GM12878 (cell line): Measurements from ENCODE around the gene PSMD1. TPM values are rescaled to one million over a fixed set of nuclear protein-coding genes. Genes with fewer than 3 reads are reported as not detected.

ENCODE experiments used
- ATAC-seq: fragments of 200-7000 bp; cut with Tn5 transposase; 3 replicates; pipeline ENCODE4 v1.9.1; 2020; ENCODE audit warnings: mild to moderate bottlenecking, moderate library complexity
- BruUV-seq: library from RNA; stranded (reverse); fragments of 400-500 nt; replicated peaks from 2 replicates; lab custom pipeline; 2021; lab: Mats Ljungman, UMichigan
- CTCF ChIA-PET: fragments of 300-600 bp; sonication (Branson Sonifier 250); formaldehyde crosslinking; extraction: SDS; loops from one replicate; lab custom pipeline; 2021; ENCODE audit warnings: inconsistent platforms; lab: Yijun Ruan, JAX
- POLR2A ChIA-PET: fragments of 350-600 bp; formaldehyde crosslinking; extraction: SDS; loops from one replicate; lab custom pipeline; 2021; ENCODE audit warnings: inconsistent platforms; lab: Charles Lee
- RAD21 ChIA-PET: fragments of 300-600 bp; sonication (Branson Sonifier 250); formaldehyde crosslinking; loops from one replicate; lab custom pipeline; 2023; ENCODE audit warnings: antibody characterized with exemption; ENCODE audit not compliant: unreplicated experiment; lab: Charles Lee
- SMC1A ChIA-PET: fragments of 300-600 bp; sonication (Branson Sonifier 250); formaldehyde crosslinking; loops from one replicate; lab custom pipeline; 2023; ENCODE audit not compliant: unreplicated experiment, uncharacterized antibody; lab: Charles Lee
- DNase-seq: peaks from one replicate; pipeline ENCODE4 v3.0.0-alpha.2; 2011; ENCODE audit warnings: low read depth, low spot score
- FAIRE-seq: peaks from 3 replicates; lab custom pipeline; 2011; peaks lifted over from hg19 to GRCh38; lab: Jason Lieb, UNC
- H2AFZ ChIP-seq: 2 replicates; pipeline ENCODE4 v1.6.0; 2011; ENCODE audit warnings: low read depth, low read length, control low read depth; ENCODE audit not compliant: control insufficient read depth
- H3K27ac ChIP-seq: 2 replicates; pipeline ENCODE4 v1.5.1; 2011; ENCODE audit warnings: control low read depth; ENCODE audit not compliant: control insufficient read depth, insufficient read depth
- H3K27me3 ChIP-seq, 2 experiments: replicated peaks in 1 of 2; 2 replicates each; pipeline versions ENCODE4 v1.6.0 to v1.6.1; 2011; ENCODE audit warnings: low read length in 1 of 2; ENCODE audit not compliant: control insufficient read depth in 2 of 2, insufficient read depth in 2 of 2
- H3K36me3 ChIP-seq, 2 experiments: 2 replicates each; pipeline ENCODE4 v1.5.1; 2011; ENCODE audit warnings: low read length in 1 of 2; ENCODE audit not compliant: control insufficient read depth in 2 of 2, insufficient read depth in 2 of 2
- H3K4me1 ChIP-seq: 2 replicates; pipeline ENCODE4 v1.6.1; 2011; ENCODE audit warnings: mild to moderate bottlenecking, low read length, moderate library complexity, mixed read lengths; ENCODE audit not compliant: control insufficient read depth, insufficient read depth
- H3K4me2 ChIP-seq: 2 replicates; pipeline ENCODE4 v1.6.0; 2011; ENCODE audit warnings: control low read depth; ENCODE audit not compliant: control insufficient read depth, insufficient read depth
- H3K4me3 ChIP-seq: fragments of 200-600 bp; sonication (generic); 2 replicates; pipeline ENCODE4 v1.5.1; 2016
- H3K79me2 ChIP-seq: 2 replicates; pipeline ENCODE4 v1.6.0; 2011; ENCODE audit warnings: low read length; ENCODE audit not compliant: control insufficient read depth, insufficient read depth
- H3K9ac ChIP-seq: 2 replicates; pipeline ENCODE4 v1.8.0; 2011; ENCODE audit warnings: low read length, control low read depth, mixed read lengths; ENCODE audit not compliant: control insufficient read depth, insufficient read depth
- H3K9me3 ChIP-seq: replicated peaks from 3 replicates; pipeline ENCODE4 v1.5.1; 2011; ENCODE audit warnings: mild to moderate bottlenecking, low read length; ENCODE audit not compliant: control insufficient read depth, insufficient read depth
- H4K20me1 ChIP-seq: 2 replicates; pipeline ENCODE4 v1.6.0; 2011; ENCODE audit not compliant: control insufficient read depth, insufficient read depth
- CHD1 ChIP-seq: IDR thresholded peaks from 2 replicates; pipeline ENCODE4 v1.6.1; 2012; ENCODE audit warnings: low read depth, low read length, improper control_type of control experiment
- HDAC6 ChIP-seq: fragments of 200-600 bp; sonication (generic); IDR thresholded peaks from one replicate; pipeline ENCODE4 v1.8.0; 2017; ENCODE audit warnings: antibody characterized with exemption; ENCODE audit not compliant: unreplicated experiment
- KLF5 ChIP-seq: fragments of 450-650 bp; IDR thresholded peaks from 2 replicates; pipeline ENCODE4 v1.6.1; 2014; ENCODE audit warnings: mild to moderate bottlenecking; ENCODE audit not compliant: partially characterized antibody
- NFYA ChIP-seq: IDR thresholded peaks from 2 replicates; pipeline ENCODE4 v1.6.1; 2011; ENCODE audit warnings: low read depth, mild to moderate bottlenecking, low read length, improper control_type of control experiment, borderline replicate concordance
- POLR2A ChIP-seq: IDR thresholded peaks from 2 replicates; pipeline ENCODE4 v1.6.1; 2011; ENCODE audit warnings: low read depth, mild to moderate bottlenecking, low read length
- POU2F2 ChIP-seq: IDR thresholded peaks from 3 replicates; pipeline ENCODE4 v1.6.1; 2011; ENCODE audit warnings: low read depth, mild to moderate bottlenecking, low read length, borderline replicate concordance
- SPI1 ChIP-seq: IDR thresholded peaks from 2 replicates; pipeline ENCODE4 v1.6.1; 2011; ENCODE audit warnings: low read depth, mild to moderate bottlenecking, low read length, moderate library complexity, borderline replicate concordance; ENCODE audit not compliant: insufficient read depth
- SREBF1 ChIP-seq: IDR thresholded peaks from 2 replicates; pipeline ENCODE4 v1.6.1; 2012; ENCODE audit warnings: mild to moderate bottlenecking, low read length
- USF2 ChIP-seq: IDR thresholded peaks from 2 replicates; pipeline ENCODE4 v1.6.1; 2011; ENCODE audit warnings: low read depth, low read length, improper control_type of control experiment, borderline replicate concordance
- ZNF217 ChIP-seq: fragments of 450-650 bp; IDR thresholded peaks from 2 replicates; pipeline ENCODE4 v1.6.1; 2017; ENCODE audit warnings: antibody characterized with exemption, mild to moderate bottlenecking
- ZZZ3 ChIP-seq: IDR thresholded peaks from 2 replicates; pipeline ENCODE4 v1.6.1; 2011; ENCODE audit warnings: low read depth; ENCODE audit not compliant: control insufficient read depth, insufficient read length
- WGBS: methylation state at CpG from one replicate; pipeline ENCODE4 v1.1.6; 2016; ENCODE audit warnings: low lambda C conversion rate; ENCODE audit not compliant: insufficient replicate concordance, insufficient coverage; ENCODE audit errors: missing lambda C conversion rate; 5-methylcytosine and 5-hydroxymethylcytosine counted together
- in situ Hi-C: fragments of 300-500 bp; cut with MboI; formaldehyde crosslinking; loops from 9 replicates; pipeline ENCODE4 v1.14.3; 2018; ENCODE audit warnings: mixed read lengths
- intact Hi-C: fragments of 100-400 bp; cut with micrococcal nuclease; formaldehyde crosslinking; loops from one replicate; pipeline ENCODE4 v1.14.2; 2022; ENCODE audit not compliant: unreplicated experiment
- polyA plus RNA-seq, 11 experiments: library from polyadenylated mRNA; depleted of rRNA in 4 of 11; unstranded in 6 of 11; stranded (reverse) in 5 of 11; fragments of >200 nt; fragmentation: Nextera tagmentation in 4 of 11; fragmentation: Illumina TruSeq in 1 of 11; extraction: Ambion mirVana in 4 of 11; extraction: Trizol in 1 of 11; gene quantifications; 1 replicate in 1 of 11; 2 replicates in 10 of 11; pipeline versions ENCODE4 v1.2.1 to v1.2.3, GENCODE V29; 2011 to 2016; ENCODE audit warnings: inconsistent platforms in 2 of 11, missing spikeins in 2 of 11, low read depth in 1 of 11
- total RNA-seq, 4 experiments: library from RNA; depleted of rRNA in 3 of 4; stranded (reverse); fragments of >200 nt in 3 of 4; fragmentation: Illumina TruSeq in 1 of 4; extraction: Trizol in 1 of 4; gene quantifications; 2 replicates each; pipeline versions ENCODE4 v1.2.1 to v1.2.3, GENCODE V29; 2013 to 2021

PSMD1 gene
- total and polyA plus RNA-seq, 10 of the 15 experiments (the other 5 are each of a cell fraction or from before 2014, with no cell fraction given), result 87.4 to 220 (median 139) TPM

- SMC1A ChIA-PET, result no interaction called here
- Histone ChIP-seq H4K20me1 (no peaks in the 10 kb centered on the region), H3K36me3 (peaks cover 4 to 17% of the 10 kb centered on the region in 2 experiments), H3K27me3 (no peaks in the 10 kb centered on the region), H3K4me1 (no peaks in the 10 kb centered on the region), H3K27ac (no peak overlapping the region), H3K9me3 (no peaks in the 10 kb centered on the region), H3K9ac (no peak overlapping the region), H3K79me2 (no peaks in the 10 kb centered on the region), H2AFZ (no peak overlapping the region), H3K4me3 (no peak overlapping the region), H3K4me2 (no peak overlapping the region)
- RAD21 ChIA-PET, result no interaction called here
- ATAC-seq (no peak), DNase-seq (no peak), FAIRE-seq (no peak)
- POLR2A ChIA-PET, result interaction anchor here (0.8 kb wide), 2 partner anchors 9 to 30 kb away, joined by 3 to 5 read pairs; no protein-coding TSS in a partner anchor
- WGBS, result 92% methylated on average over 8 of the region's 8 CpGs
- intact Hi-C loops, result no loop called here
- CTCF ChIA-PET, result interaction anchor here (1.0 to 1.6 kb wide), 2 partner anchors 8 to 9 kb away, joined by 3 to 4 read pairs; no protein-coding TSS in a partner anchor
- in situ Hi-C loops, result no loop called here
- BruUV-seq, result no TSS peak
- TF ChIP-seq SREBF1 (no peak), POU2F2 (no peak), HDAC6 (no peak), KLF5 (no peak), ZZZ3 (no peak), USF2 (no peak), NFYA (no peak), CHD1 (no peak), POLR2A (no peak), SPI1 (no peak), ZNF217 (no peak)
Measured at GRCh38 chr2:231152800-231153557, 96.3 kb downstream of the PSMD1 start.
